HepG2 (cell line): ENCODE measurements around the gene MAN1C1. TPM values are rescaled to one million over a fixed set of nuclear protein-coding genes. Genes with fewer than 3 reads are reported as not detected.

Experiments used
- ATAC-seq: fragments of 200-7000 bp; cut with Tn5 transposase; 3 replicates; pipeline ENCODE4 v1.9.1; 2020; ENCODE audit warnings: mild to moderate bottlenecking, moderate library complexity
- BruUV-seq: library from RNA; stranded (reverse); fragments of 400-500 nt; replicated peaks from 2 replicates; lab custom pipeline; 2021; lab: Mats Ljungman, UMichigan
- CTCF ChIA-PET: fragments of 300-600 bp; formaldehyde crosslinking; extraction: SDS; loops from one replicate; lab custom pipeline; 2021; ENCODE audit warnings: low total read pairs, inconsistent platforms, low intra/inter-chr PET ratio; lab: Yijun Ruan, JAX
- POLR2A ChIA-PET: fragments of 350-600 bp; sonication (Branson Sonifier 250); formaldehyde crosslinking; loops from one replicate; lab custom pipeline; 2020; ENCODE audit warnings: antibody characterized with exemption, inconsistent platforms; lab: Yijun Ruan, JAX
- DNase-seq: peaks from one replicate; pipeline ENCODE4 v3.0.0-alpha.2; 2015; ENCODE audit warnings: low spot score
- FAIRE-seq: peaks from 3 replicates; lab custom pipeline; 2011; peaks lifted over from hg19 to GRCh38; lab: Jason Lieb, UNC
- H2AFZ ChIP-seq: one replicate; pipeline ENCODE4 v1.6.1; 2011; ENCODE audit warnings: low read length, inconsistent platforms
- H3K27ac ChIP-seq: fragments of 300-600 bp; 3 replicates; pipeline ENCODE4 v1.8.0; 2011; ENCODE audit warnings: mixed run types, mild to moderate bottlenecking, mixed read lengths, low read length, inconsistent platforms; ENCODE audit not compliant: insufficient read depth; ENCODE audit errors: extremely low read length
- H3K27me3 ChIP-seq, 2 experiments: fragments of 200-600 bp in 1 of 2; 2 replicates in 1 of 2; 3 replicates in 1 of 2; pipeline versions ENCODE4 v1.6.0 to v1.8.0; 2011; ENCODE audit warnings: low read length in 2 of 2, mild to moderate bottlenecking in 2 of 2, moderate library complexity in 2 of 2, inconsistent platforms in 1 of 2; ENCODE audit not compliant: insufficient read depth in 2 of 2, control insufficient read depth in 1 of 2
- H3K36me3 ChIP-seq, 2 experiments: fragments of 200-600 bp in 1 of 2; replicated peaks in 1 of 2; 2 replicates in 1 of 2; 3 replicates in 1 of 2; pipeline versions ENCODE4 v1.5.1 to v1.8.0; 2011; ENCODE audit warnings: low read length in 2 of 2, inconsistent platforms in 1 of 2; ENCODE audit not compliant: insufficient read depth in 2 of 2, control insufficient read depth in 1 of 2
- H3K4me1 ChIP-seq: 2 replicates; pipeline ENCODE4 v1.5.1; 2012; ENCODE audit warnings: low read length, inconsistent platforms; ENCODE audit not compliant: insufficient read depth
- H3K4me2 ChIP-seq: 2 replicates; pipeline ENCODE4 v1.6.0; 2011; ENCODE audit warnings: low read depth, low read length, inconsistent platforms
- H3K4me3 ChIP-seq, 3 experiments: fragments of 200-600 bp in 1 of 3; sonication (generic), shearing (Covaris generic) in 1 of 3; replicated peaks in 1 of 3; 2 replicates each; pipeline ENCODE4 v1.5.1; 2011 to 2016; ENCODE audit warnings: low read length in 3 of 3, inconsistent platforms in 2 of 3, low read depth in 2 of 3, mild to moderate bottlenecking in 2 of 3, control low read depth in 1 of 3, mixed read lengths in 1 of 3; ENCODE audit not compliant: insufficient read depth in 1 of 3
- H3K79me2 ChIP-seq: one replicate; pipeline ENCODE4 v1.6.1; 2011; ENCODE audit warnings: low read length, inconsistent platforms; ENCODE audit not compliant: insufficient read depth
- H3K9ac ChIP-seq: 2 replicates; pipeline ENCODE4 v1.6.0; 2011; ENCODE audit warnings: mild to moderate bottlenecking, low read depth, low read length, inconsistent platforms; ENCODE audit not compliant: insufficient read depth
- H3K9me3 ChIP-seq: 2 replicates; pipeline ENCODE4 v1.5.1; 2012; ENCODE audit warnings: mild to moderate bottlenecking, low read length
- H4K20me1 ChIP-seq: 2 replicates; pipeline ENCODE4 v1.6.0; 2011; ENCODE audit warnings: inconsistent platforms, mild to moderate bottlenecking, low read length, moderate library complexity; ENCODE audit not compliant: insufficient read depth
- GLI4 ChIP-seq: sonication (generic); formaldehyde crosslinking; IDR thresholded peaks from 2 replicates; pipeline ENCODE4 v1.5.1; 2020; ENCODE audit warnings: missing genetic modification reagents, mild to moderate bottlenecking, moderate library complexity, borderline replicate concordance
- KAT7 ChIP-seq: IDR thresholded peaks from 2 replicates; pipeline ENCODE4 v1.6.1; 2018; ENCODE audit warnings: borderline replicate concordance, missing compliant biosample characterization
- TGIF2 ChIP-seq: IDR thresholded peaks from 2 replicates; pipeline ENCODE4 v1.6.1; 2016; ENCODE audit warnings: control low read depth, missing compliant biosample characterization
- ZBTB1 ChIP-seq: sonication (generic); formaldehyde crosslinking; IDR thresholded peaks from 2 replicates; pipeline ENCODE4 v1.4.0; 2020; ENCODE audit warnings: missing genetic modification reagents, borderline replicate concordance
- ZNF660 ChIP-seq: sonication (generic); formaldehyde crosslinking; IDR thresholded peaks from 2 replicates; pipeline ENCODE4 v1.5.1; 2020; ENCODE audit warnings: mild to moderate bottlenecking, low read depth, missing genetic modification reagents, borderline replicate concordance
- ZNF777 ChIP-seq: sonication (generic); formaldehyde crosslinking; IDR thresholded peaks from 2 replicates; pipeline ENCODE4 v1.4.0; 2020; ENCODE audit warnings: missing genetic modification reagents
- whole genome bisulfite sequencing: methylation state at CpG from one replicate; pipeline ENCODE4 v1.1.6; 2017; ENCODE audit warnings: low lambda C conversion rate; 5-methylcytosine and 5-hydroxymethylcytosine counted together
- in situ Hi-C: cut with HindIII; loops from 2 replicates; pipeline ENCODE4 v1.10.0; 2017; ENCODE audit warnings: low pct_unique_long_range_greater_than_20kb; ENCODE audit not compliant: extremely low pct_ligation_motif_present
- intact Hi-C: fragments of 100-400 bp; cut with micrococcal nuclease; formaldehyde crosslinking; loops from one replicate; pipeline ENCODE4 v1.10.0; 2022; ENCODE audit not compliant: unreplicated experiment
- polyA plus RNA-seq, 8 experiments: library from polyadenylated mRNA; depleted of rRNA in 3 of 8; stranded (reverse) in 7 of 8; unstranded in 1 of 8; fragments of >200 nt; fragmentation: Illumina TruSeq in 4 of 8; extraction: Trizol in 4 of 8; gene quantifications; 2 replicates each; pipeline versions ENCODE4 v1.2.1 to v1.2.3, GENCODE V29; 2011 to 2016; ENCODE audit warnings: low read depth in 4 of 8, missing spikeins in 1 of 8, mixed read lengths in 1 of 8; ENCODE audit not compliant: insufficient read depth in 1 of 8
- total RNA-seq, 5 experiments: library from RNA; depleted of rRNA; stranded (reverse); fragments of >200 nt; fragmentation: Illumina TruSeq; extraction: Trizol; gene quantifications; 2 replicates each; pipeline ENCODE4 v1.2.3, GENCODE V29; 2016; ENCODE audit warnings: low read depth in 1 of 5
- TF ChIP-seq, protein P1 (sequence below): sonication (generic); formaldehyde crosslinking; IDR thresholded peaks from 2 replicates; pipeline ENCODE4 v1.5.1; 2020; ENCODE audit warnings: mild to moderate bottlenecking, missing genetic modification reagents, moderate library complexity
- TF ChIP-seq, protein P2 (sequence below): sonication (generic); formaldehyde crosslinking; IDR thresholded peaks from 2 replicates; pipeline ENCODE4 v1.4.0; 2020; ENCODE audit warnings: mild to moderate bottlenecking, missing genetic modification reagents
- TF ChIP-seq, protein P3 (sequence below): sonication (generic); formaldehyde crosslinking; IDR thresholded peaks from 2 replicates; pipeline ENCODE4 v1.4.0; 2020; ENCODE audit warnings: missing genetic modification reagents
- TF ChIP-seq, protein P4 (sequence below): fragments of 450-650 bp; IDR thresholded peaks from 2 replicates; pipeline ENCODE4 v1.6.1; 2017
- TF ChIP-seq, protein P5 (sequence below): sonication (generic); formaldehyde crosslinking; IDR thresholded peaks from 2 replicates; pipeline ENCODE4; 2020; ENCODE audit warnings: missing genetic modification reagents, mild to moderate bottlenecking, borderline replicate concordance

Gene MAN1C1
- total and polyA plus RNA-seq, 2 of the 13 experiments (the other 11 are each of a cell fraction or from before 2014, with no cell fraction given), result 0.18 to 0.49 TPM

DNA sequence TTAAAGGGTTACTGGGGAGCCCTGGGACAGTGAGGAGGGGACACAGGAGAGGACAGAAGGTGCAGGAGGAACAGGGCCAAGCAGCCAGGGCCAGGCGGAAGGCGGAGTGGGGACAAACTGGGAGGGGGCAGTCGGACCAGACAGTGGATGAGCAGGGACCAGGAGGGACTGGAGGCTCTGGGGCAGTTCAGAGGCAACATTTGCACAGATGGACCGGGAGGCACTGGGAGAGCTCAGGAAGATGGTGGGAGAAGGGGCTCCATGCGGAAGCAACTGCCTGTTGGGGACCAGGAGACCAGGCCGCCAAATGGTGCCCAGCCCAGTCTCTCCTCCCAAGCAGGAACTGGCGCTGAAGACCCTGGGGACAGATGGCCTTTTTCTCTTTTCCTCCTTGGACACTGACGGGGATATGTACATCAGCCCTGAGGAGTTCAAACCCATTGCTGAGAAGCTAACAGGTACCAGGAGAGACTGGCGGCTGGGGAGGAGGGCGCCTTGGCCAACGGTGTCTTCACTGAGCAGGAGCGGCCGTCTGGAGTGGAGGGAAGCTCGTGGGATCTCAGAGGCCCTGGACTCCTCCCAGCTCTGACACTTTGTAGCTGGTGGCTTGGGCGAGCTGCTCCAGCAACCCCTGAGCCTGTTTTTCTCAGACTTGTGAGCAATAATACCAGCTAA, 184.2 kb downstream of the MAN1C1 start (continued):
- TF ChIP-seq, protein P1, sequence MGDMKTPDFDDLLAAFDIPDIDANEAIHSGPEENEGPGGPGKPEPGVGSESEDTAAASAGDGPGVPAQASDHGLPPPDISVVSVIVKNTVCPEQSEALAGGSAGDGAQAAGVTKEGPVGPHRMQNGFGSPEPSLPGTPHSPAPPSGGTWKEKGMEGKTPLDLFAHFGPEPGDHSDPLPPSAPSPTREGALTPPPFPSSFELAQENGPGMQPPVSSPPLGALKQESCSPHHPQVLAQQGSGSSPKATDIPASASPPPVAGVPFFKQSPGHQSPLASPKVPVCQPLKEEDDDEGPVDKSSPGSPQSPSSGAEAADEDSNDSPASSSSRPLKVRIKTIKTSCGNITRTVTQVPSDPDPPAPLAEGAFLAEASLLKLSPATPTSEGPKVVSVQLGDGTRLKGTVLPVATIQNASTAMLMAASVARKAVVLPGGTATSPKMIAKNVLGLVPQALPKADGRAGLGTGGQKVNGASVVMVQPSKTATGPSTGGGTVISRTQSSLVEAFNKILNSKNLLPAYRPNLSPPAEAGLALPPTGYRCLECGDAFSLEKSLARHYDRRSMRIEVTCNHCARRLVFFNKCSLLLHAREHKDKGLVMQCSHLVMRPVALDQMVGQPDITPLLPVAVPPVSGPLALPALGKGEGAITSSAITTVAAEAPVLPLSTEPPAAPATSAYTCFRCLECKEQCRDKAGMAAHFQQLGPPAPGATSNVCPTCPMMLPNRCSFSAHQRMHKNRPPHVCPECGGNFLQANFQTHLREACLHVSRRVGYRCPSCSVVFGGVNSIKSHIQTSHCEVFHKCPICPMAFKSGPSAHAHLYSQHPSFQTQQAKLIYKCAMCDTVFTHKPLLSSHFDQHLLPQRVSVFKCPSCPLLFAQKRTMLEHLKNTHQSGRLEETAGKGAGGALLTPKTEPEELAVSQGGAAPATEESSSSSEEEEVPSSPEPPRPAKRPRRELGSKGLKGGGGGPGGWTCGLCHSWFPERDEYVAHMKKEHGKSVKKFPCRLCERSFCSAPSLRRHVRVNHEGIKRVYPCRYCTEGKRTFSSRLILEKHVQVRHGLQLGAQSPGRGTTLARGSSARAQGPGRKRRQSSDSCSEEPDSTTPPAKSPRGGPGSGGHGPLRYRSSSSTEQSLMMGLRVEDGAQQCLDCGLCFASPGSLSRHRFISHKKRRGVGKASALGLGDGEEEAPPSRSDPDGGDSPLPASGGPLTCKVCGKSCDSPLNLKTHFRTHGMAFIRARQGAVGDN, result peak; percentile 29
- TF ChIP-seq, protein P2, sequence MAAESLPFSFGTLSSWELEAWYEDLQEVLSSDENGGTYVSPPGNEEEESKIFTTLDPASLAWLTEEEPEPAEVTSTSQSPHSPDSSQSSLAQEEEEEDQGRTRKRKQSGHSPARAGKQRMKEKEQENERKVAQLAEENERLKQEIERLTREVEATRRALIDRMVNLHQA (CRISPR knock-in tag), result no peak
- TF ChIP-seq, protein P3, sequence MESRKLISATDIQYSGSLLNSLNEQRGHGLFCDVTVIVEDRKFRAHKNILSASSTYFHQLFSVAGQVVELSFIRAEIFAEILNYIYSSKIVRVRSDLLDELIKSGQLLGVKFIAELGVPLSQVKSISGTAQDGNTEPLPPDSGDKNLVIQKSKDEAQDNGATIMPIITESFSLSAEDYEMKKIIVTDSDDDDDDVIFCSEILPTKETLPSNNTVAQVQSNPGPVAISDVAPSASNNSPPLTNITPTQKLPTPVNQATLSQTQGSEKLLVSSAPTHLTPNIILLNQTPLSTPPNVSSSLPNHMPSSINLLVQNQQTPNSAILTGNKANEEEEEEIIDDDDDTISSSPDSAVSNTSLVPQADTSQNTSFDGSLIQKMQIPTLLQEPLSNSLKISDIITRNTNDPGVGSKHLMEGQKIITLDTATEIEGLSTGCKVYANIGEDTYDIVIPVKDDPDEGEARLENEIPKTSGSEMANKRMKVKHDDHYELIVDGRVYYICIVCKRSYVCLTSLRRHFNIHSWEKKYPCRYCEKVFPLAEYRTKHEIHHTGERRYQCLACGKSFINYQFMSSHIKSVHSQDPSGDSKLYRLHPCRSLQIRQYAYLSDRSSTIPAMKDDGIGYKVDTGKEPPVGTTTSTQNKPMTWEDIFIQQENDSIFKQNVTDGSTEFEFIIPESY (CRISPR knock-in tag), result peak; percentile 40
- 0 out of 2 replicates have a peak, but pooled peaks have one; percentile 27 for TF ChIP-seq TGIF2 (CRISPR knock-in tag)

DNA sequence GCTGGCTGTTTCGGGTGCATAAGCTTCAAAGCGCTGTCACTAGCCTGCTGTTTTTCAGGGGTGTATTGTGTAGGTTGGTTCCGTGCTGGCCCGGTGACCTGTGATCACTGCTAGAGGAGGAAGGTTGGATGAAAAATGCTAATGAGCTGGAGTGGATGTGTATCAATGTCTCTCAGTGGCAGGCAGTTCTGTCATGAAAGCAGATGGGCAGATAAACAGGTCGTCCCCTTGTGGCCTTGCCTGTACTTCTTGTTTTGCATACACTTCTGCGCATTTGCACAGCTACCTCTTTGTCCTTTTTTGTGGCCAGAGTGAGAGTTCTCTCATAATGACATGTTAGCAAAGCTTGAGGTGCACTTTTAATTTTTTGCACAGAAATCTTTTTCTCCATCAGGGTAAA, 186.3 kb downstream of the MAN1C1 start:
- no peak overlapping the region for H3K4me2 ChIP-seq
- H3K4me3 ChIP-seq, result no peak overlapping the region
- no peaks in the 10 kb centered on the region for H3K79me2 ChIP-seq
- no peak for ATAC-seq
- no peak for FAIRE-seq
- H3K9ac ChIP-seq, result no peak overlapping the region
- no peaks in the 10 kb centered on the region for H3K27me3 ChIP-seq
- 73% methylated on average over 6 of the region's 6 CpGs for WGBS
- no peaks in the 10 kb centered on the region for H4K20me1 ChIP-seq
- POLR2A ChIA-PET, result interaction anchor here (1.2 to 1.8 kb wide), 3 partner anchors 9 to 29 kb away, joined by 4 to 5 read pairs (median 4); partner anchors contain the start of gene MTFR1L
- intact Hi-C loops (no loop called here), in situ Hi-C loops (loop anchor here (25.0 kb wide), 1 partner anchor 191 kb away; the partner anchor contains the start of gene MAN1C1)
- DNase-seq, result no peak
- H3K4me1 ChIP-seq, result peaks cover 19% of the 10 kb centered on the region
- BruUV-seq, result TSS peak; percentile 61
- H2AFZ ChIP-seq, result no peak overlapping the region
- CTCF ChIA-PET, result no interaction called here
- no peaks in the 10 kb centered on the region for H3K36me3 ChIP-seq
- no peaks in the 10 kb centered on the region for H3K9me3 ChIP-seq
- H3K27ac ChIP-seq, result no peak overlapping the region
- TF ChIP-seq, protein P4, sequence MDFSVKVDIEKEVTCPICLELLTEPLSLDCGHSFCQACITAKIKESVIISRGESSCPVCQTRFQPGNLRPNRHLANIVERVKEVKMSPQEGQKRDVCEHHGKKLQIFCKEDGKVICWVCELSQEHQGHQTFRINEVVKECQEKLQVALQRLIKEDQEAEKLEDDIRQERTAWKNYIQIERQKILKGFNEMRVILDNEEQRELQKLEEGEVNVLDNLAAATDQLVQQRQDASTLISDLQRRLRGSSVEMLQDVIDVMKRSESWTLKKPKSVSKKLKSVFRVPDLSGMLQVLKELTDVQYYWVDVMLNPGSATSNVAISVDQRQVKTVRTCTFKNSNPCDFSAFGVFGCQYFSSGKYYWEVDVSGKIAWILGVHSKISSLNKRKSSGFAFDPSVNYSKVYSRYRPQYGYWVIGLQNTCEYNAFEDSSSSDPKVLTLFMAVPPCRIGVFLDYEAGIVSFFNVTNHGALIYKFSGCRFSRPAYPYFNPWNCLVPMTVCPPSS, result no peak
- TF ChIP-seq ZNF777 (CRISPR knock-in tag) (no peak), KAT7 (CRISPR knock-in tag) (no peak), ZBTB1 (CRISPR knock-in tag) (no peak), GLI4 (CRISPR knock-in tag) (no peak), ZNF660 (CRISPR knock-in tag) (no peak)
- TF ChIP-seq, protein P5, sequence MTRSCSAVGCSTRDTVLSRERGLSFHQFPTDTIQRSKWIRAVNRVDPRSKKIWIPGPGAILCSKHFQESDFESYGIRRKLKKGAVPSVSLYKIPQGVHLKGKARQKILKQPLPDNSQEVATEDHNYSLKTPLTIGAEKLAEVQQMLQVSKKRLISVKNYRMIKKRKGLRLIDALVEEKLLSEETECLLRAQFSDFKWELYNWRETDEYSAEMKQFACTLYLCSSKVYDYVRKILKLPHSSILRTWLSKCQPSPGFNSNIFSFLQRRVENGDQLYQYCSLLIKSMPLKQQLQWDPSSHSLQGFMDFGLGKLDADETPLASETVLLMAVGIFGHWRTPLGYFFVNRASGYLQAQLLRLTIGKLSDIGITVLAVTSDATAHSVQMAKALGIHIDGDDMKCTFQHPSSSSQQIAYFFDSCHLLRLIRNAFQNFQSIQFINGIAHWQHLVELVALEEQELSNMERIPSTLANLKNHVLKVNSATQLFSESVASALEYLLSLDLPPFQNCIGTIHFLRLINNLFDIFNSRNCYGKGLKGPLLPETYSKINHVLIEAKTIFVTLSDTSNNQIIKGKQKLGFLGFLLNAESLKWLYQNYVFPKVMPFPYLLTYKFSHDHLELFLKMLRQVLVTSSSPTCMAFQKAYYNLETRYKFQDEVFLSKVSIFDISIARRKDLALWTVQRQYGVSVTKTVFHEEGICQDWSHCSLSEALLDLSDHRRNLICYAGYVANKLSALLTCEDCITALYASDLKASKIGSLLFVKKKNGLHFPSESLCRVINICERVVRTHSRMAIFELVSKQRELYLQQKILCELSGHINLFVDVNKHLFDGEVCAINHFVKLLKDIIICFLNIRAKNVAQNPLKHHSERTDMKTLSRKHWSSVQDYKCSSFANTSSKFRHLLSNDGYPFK (CRISPR knock-in tag), result no peak
